ENCODE measurements around the gene KIF1B. TPM values are rescaled to one million over a fixed set of nuclear protein-coding genes. Genes with fewer than 3 reads are reported as not detected.

Gene KIF1B
- total RNA-seq, 1 donor from 2014 or later: 38.0 TPM

DNA sequence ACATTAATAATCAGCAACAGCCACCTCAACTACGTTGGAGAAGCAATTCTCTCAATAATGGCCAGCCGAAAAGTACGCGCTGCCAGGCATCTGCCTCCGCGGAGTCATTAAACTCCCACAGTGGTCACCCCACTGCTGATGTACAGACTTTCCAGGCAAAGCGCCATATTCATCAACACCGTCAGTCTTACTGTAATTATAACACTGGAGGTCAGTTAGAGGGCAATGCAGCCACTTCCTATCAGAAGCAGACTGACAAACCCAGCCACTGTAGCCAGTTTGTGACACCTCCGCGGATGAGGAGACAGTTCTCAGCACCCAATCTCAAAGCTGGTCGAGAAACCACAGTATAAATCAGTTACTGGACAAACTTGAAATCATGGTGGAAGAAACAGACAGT is 93.9 kb downstream of the KIF1B start:
- DNase-seq (no peak), ATAC-seq (no peak)
- intact Hi-C loops (cut with DNase I): no loop called here
- Histone ChIP-seq H3K4me1 (peaks cover 14% of the 10 kb centered on the region), H3K9me3 (no peaks in the 10 kb centered on the region), H3K27ac (no peak overlapping the region), H3K27me3 (ENCODE audit: low read depth) (no peaks in the 10 kb centered on the region), H3K4me3 (no peak overlapping the region), H3K36me3 (peaks cover 45% of the 10 kb centered on the region)
- TF ChIP-seq, protein P1, sequence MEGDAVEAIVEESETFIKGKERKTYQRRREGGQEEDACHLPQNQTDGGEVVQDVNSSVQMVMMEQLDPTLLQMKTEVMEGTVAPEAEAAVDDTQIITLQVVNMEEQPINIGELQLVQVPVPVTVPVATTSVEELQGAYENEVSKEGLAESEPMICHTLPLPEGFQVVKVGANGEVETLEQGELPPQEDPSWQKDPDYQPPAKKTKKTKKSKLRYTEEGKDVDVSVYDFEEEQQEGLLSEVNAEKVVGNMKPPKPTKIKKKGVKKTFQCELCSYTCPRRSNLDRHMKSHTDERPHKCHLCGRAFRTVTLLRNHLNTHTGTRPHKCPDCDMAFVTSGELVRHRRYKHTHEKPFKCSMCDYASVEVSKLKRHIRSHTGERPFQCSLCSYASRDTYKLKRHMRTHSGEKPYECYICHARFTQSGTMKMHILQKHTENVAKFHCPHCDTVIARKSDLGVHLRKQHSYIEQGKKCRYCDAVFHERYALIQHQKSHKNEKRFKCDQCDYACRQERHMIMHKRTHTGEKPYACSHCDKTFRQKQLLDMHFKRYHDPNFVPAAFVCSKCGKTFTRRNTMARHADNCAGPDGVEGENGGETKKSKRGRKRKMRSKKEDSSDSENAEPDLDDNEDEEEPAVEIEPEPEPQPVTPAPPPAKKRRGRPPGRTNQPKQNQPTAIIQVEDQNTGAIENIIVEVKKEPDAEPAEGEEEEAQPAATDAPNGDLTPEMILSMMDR (IDR thresholded peaks at IDR 0.05): no peak

DNA sequence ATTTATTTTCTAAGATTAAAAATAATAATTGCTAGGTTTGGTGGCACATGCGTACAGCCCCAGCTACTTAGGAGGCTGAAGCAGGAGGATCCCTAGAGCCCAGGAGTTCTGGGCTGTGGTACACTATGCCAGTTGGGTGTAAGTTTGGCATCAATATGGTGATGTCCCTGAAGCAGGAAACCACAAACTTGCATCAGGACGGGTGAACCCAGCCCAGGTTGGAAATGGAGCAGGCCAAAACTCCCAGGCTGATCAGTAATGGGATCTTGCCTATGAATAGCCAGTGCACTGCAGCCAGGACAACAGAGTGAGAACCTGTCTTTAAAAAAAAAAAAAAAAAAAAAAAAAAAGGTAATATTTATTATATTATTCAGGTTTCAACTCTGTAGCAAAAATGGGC is 96.1 kb downstream of the KIF1B start:
- H3K27me3 ChIP-seq (ENCODE audit: low read depth): no peaks in the 10 kb centered on the region
- peaks cover 45% of the 10 kb centered on the region for H3K36me3 ChIP-seq
- H3K4me1 ChIP-seq: peaks cover 16% of the 10 kb centered on the region
- H3K9me3 ChIP-seq: no peaks in the 10 kb centered on the region
- intact Hi-C loops (cut with DNase I): no loop called here
- no peak for ATAC-seq
- no peak overlapping the region for H3K27ac ChIP-seq
- DNase-seq: no peak
- no peak overlapping the region for H3K4me3 ChIP-seq
- TF ChIP-seq, protein P1 (IDR thresholded peaks at IDR 0.05): no peak

DNA sequence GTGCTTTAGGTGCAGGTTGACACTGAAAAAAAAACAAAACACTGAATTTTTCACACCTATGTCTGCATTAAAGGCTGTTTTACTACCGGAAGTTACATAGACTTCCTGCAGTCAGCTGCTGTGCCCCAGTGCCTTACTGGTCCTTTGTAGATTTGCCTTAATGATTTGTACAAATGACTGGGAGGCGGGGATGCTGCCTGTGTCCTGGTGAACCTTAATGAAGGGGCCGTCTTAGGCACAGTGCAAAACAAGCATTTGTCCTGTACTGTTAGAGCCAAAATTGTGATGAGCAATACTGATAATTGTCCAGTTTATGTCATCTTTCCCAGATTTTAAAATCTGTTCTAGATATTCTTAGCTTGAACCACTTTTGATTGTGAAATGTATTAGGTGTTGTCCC is 97.6 kb downstream of the KIF1B start:
- TF ChIP-seq, protein P1 (IDR thresholded peaks at IDR 0.05): no peak
- H3K4me3 ChIP-seq: no peak overlapping the region
- H3K27ac ChIP-seq: peak overlapping the region; percentile 9
- peaks cover 16% of the 10 kb centered on the region for H3K4me1 ChIP-seq
- ATAC-seq (no peak), DNase-seq (no peak)
- no peaks in the 10 kb centered on the region for H3K27me3 ChIP-seq (ENCODE audit: low read depth)
- H3K36me3 ChIP-seq: peaks cover 41% of the 10 kb centered on the region
- no peaks in the 10 kb centered on the region for H3K9me3 ChIP-seq
- intact Hi-C loops (cut with DNase I): no loop called here

DNA sequence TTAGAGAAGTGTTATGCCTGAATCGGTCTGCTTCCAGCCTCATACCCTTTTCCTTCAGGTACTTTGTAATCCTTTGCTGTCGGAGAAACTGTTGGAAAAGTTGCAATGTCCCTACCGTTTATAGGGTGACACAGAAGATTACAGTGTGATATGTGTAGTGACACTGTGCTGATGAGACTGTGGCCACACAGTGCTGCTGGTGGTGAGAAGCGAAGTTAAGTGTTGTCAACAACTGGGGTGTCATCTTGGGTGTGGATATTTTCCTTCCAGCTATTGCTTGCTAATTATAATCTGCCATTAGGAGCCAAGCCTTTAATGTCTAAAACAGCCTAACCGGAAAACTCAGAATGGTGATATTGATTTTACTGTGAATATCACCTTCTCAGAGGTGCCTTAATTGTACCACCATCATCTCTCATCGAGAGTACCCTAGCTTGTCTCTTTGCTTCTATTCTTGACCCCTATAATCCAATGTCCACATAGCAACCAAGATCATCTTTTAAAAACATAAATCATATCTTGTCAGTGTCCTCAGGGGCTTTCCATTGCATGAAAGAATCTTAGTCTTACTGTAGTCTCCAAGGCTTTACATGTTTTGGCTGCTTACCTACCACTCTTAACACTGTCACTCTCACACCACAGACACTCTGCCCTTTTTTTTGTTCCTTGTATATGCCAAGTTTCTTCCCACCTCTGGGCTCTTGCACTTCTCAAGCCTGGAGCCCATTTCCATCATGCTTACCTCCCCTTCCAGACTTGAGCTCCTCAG is 99.1 kb downstream of the KIF1B start:
- H3K27ac ChIP-seq: no peak overlapping the region
- intact Hi-C loops (cut with DNase I): no loop called here
- no peak overlapping the region for H3K4me3 ChIP-seq
- DNase-seq (no peak), ATAC-seq (no peak)
- H3K9me3 ChIP-seq: no peaks in the 10 kb centered on the region
- TF ChIP-seq, protein P1 (IDR thresholded peaks at IDR 0.05): no peak
- H3K4me1 ChIP-seq: peaks cover 16% of the 10 kb centered on the region
- H3K27me3 ChIP-seq (ENCODE audit: low read depth): no peaks in the 10 kb centered on the region
- H3K36me3 ChIP-seq: peaks cover 27% of the 10 kb centered on the region

DNA sequence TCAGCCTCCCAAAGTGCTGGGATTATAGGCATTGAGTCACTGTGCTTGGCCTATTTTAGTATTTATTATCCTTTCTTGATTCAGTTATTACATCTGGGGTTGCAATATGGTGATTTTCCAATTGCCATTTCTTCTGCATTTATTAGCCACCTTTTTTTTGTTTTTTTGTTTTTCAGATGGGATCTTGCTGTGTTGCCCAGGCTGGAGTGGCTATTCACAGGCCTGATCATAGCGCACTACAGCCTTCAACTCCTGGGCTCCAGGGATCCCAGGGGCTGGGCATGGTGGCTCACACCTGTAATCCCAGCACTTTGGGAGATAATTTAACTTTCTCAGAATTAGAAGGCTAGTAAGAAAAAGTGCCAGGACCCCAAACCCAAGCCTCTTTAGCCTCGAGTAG is 106.4 kb downstream of the KIF1B start:
- H3K4me1 ChIP-seq: no peaks in the 10 kb centered on the region
- H3K36me3 ChIP-seq: peaks cover 9% of the 10 kb centered on the region
- intact Hi-C loops (cut with DNase I): no loop called here
- no peak overlapping the region for H3K4me3 ChIP-seq
- H3K9me3 ChIP-seq: no peaks in the 10 kb centered on the region
- ATAC-seq: no peak
- TF ChIP-seq, protein P1 (IDR thresholded peaks at IDR 0.05): no peak
- no peak overlapping the region for H3K27ac ChIP-seq
- no peaks in the 10 kb centered on the region for H3K27me3 ChIP-seq (ENCODE audit: low read depth)
- no peak for DNase-seq
